ENCODE results near the gene SRPRB.

DNA sequence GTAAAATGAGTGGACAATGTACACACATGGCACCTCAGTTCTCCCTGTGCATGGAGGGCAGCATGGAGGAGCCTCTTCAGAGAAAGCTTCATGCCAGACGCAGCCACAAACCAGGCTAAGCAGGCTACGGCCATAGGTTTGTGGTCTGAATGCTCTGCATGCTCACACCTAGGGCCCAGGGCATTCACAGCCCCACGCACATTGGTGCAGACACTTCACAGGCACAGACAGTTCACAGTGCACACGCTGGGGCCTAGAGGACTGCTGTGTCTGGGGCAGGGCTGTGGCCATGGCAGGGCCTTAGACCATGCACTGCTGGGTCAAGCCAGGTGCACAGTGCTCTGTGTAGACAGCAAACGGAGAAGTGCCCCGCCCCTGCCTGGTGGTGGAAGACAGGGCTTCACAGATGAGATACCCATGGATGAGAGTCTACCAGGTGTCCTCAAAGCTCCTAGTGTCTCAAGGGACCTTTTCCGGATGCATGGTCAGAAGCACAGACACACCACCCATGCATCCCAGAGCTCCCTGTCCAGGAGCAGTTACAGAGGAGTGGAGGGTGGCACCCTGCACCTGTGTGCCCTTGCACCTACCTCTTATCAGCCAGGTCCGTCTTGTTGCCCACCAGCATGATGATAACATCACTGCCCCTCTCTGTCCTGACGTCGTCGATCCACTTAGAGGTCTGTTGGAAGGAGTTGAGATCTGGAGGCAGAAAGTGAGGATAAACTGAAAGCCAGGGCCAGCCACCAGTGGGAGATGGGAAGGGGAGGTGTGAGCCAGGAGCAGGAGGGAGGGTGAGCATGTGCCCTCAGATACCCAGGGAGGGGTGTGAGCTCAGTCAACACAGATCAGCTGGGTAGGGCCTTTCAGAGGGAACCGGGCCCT lies 33.5 kb downstream of the SRPRB start:
- TF ChIP-seq POLR2A (IDR thresholded peaks at IDR 0.05; ENCODE audit: low read length) = no peak
- TF ChIP-seq GATA1 (IDR thresholded peaks at IDR 0.05; ENCODE audit: low read depth, low read length) = no peak
